Glutamatergic neuron (in vitro differentiated cells): ENCODE data around the gene SMARCB1. TPM values are rescaled to one million over a fixed set of nuclear protein-coding genes. Genes with fewer than 3 reads are reported as not detected.
A peak's percentile ranks its signal among the peaks of the same experiment; 100 is the strongest.

Experiments
- DNase-seq: peaks from one replicate; pipeline ENCODE4 v3.0.0; 2022
- H3K27ac Mint-ChIP-seq: one replicate; pipeline ENCODE4 v1.8.0; 2020; ENCODE audit warnings: mild to moderate bottlenecking, mixed read lengths, inconsistent platforms; ENCODE audit not compliant: unreplicated experiment
- H3K27me3 Mint-ChIP-seq: one replicate; pipeline ENCODE4 v1.8.0; 2020; ENCODE audit warnings: mild to moderate bottlenecking, moderate library complexity, mixed read lengths, inconsistent platforms; ENCODE audit not compliant: unreplicated experiment
- H3K36me3 Mint-ChIP-seq: one replicate; pipeline ENCODE4 v1.8.0; 2020; ENCODE audit warnings: mild to moderate bottlenecking, mixed read lengths, inconsistent platforms; ENCODE audit not compliant: unreplicated experiment
- H3K4me1 Mint-ChIP-seq: one replicate; pipeline ENCODE4 v1.8.0; 2020; ENCODE audit warnings: mild to moderate bottlenecking, low read depth, mixed read lengths, inconsistent platforms; ENCODE audit not compliant: unreplicated experiment
- H3K4me3 Mint-ChIP-seq: one replicate; pipeline ENCODE4 v1.8.0; 2020; ENCODE audit warnings: mild to moderate bottlenecking, mixed read lengths, inconsistent platforms; ENCODE audit not compliant: unreplicated experiment
- H3K9me3 Mint-ChIP-seq: one replicate; pipeline ENCODE4 v1.8.0; 2020; ENCODE audit warnings: mild to moderate bottlenecking, moderate library complexity, mixed read lengths, inconsistent platforms; ENCODE audit not compliant: unreplicated experiment
- long read RNA-seq: library from polyadenylated mRNA; unstranded; transcript quantifications from one replicate; pipeline ENCODE4 v2.0.0, GENCODE V29; 2020; ENCODE audit not compliant: unreplicated experiment
- total RNA-seq: library from RNA; stranded (reverse); fragmentation: NEBNext Ultra II Directional; extraction: Animal tissue kit (Norgen Biotek cat#: 25700); gene quantifications from one replicate; pipeline ENCODE4 v1.2.1, GENCODE V29; 2021; ENCODE audit not compliant: unreplicated experiment
- TF ChIP-seq, protein P1 (sequence below): fragments of 200-600 bp; sonication (generic); IDR thresholded peaks from one replicate; pipeline ENCODE4 v1.5.0; 2021; ENCODE audit not compliant: partially characterized antibody, unreplicated experiment

The SMARCB1 gene
- total RNA-seq, result 227 TPM
- long read RNA-seq, full-length matches to known transcripts, result 249 of 261 reads
- long read RNA-seq, partial matches to known transcripts, result 2 of 261 reads
- long read RNA-seq, other reads (novel, unspliced or antisense), result 10 of 261 reads

GRCh38 chr22:23786752-23787599 is at the start of gene SMARCB1:
TSS of gene SMARCB1 (plus strand) at chr22:23786966. CDS start at chr22:23787170, 204 bp downstream.
- TF ChIP-seq, protein P1, sequence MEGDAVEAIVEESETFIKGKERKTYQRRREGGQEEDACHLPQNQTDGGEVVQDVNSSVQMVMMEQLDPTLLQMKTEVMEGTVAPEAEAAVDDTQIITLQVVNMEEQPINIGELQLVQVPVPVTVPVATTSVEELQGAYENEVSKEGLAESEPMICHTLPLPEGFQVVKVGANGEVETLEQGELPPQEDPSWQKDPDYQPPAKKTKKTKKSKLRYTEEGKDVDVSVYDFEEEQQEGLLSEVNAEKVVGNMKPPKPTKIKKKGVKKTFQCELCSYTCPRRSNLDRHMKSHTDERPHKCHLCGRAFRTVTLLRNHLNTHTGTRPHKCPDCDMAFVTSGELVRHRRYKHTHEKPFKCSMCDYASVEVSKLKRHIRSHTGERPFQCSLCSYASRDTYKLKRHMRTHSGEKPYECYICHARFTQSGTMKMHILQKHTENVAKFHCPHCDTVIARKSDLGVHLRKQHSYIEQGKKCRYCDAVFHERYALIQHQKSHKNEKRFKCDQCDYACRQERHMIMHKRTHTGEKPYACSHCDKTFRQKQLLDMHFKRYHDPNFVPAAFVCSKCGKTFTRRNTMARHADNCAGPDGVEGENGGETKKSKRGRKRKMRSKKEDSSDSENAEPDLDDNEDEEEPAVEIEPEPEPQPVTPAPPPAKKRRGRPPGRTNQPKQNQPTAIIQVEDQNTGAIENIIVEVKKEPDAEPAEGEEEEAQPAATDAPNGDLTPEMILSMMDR, result no peak
- Mint-ChIP-seq H3K4me3 (peak within 1 kb of the TSS; percentile 96), H3K27me3 (peaks cover 2% of the 10 kb centered on the region), H3K9me3 (peaks cover 8% of the 10 kb centered on the region), H3K36me3 (no peaks in the 10 kb centered on the region), H3K27ac (peak within 1 kb of the TSS; percentile 95), H3K4me1 (peaks cover 26% of the 10 kb centered on the region)
- DNase-seq, result peak; percentile 91

DNA sequence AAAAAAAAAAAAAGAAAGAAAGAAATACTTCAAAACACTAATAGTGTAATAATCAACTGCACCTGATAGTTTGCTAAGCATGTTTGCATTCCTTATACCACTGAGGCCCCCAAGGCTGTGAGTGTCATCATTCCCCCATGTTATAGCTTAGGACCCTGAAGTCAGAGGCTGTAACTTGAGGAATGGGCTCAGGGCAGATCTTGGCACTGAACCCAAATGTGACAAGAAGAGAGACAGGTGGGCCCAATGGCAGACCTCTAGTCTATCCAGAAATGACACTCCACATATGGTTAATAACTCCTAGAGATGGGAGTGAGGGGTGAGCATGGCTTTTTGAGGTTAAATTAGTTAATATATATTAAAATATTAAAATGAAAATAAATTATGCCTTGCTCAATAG is 49.1 kb upstream of the SMARCB1 start:
- peaks cover 3% of the 10 kb centered on the region for H3K27me3 Mint-ChIP-seq
- no peak overlapping the region for H3K4me3 Mint-ChIP-seq
- no peak overlapping the region for H3K27ac Mint-ChIP-seq
- no peaks in the 10 kb centered on the region for H3K4me1 Mint-ChIP-seq
- TF ChIP-seq, protein P1, result no peak
- DNase-seq, result no peak
- H3K36me3 Mint-ChIP-seq, result no peaks in the 10 kb centered on the region
- H3K9me3 Mint-ChIP-seq, result peaks cover 5% of the 10 kb centered on the region

GRCh38 chr22:23742505-23743264 is 44.1 kb upstream of the SMARCB1 start:
- peaks cover 12% of the 10 kb centered on the region for H3K36me3 Mint-ChIP-seq
- H3K27ac Mint-ChIP-seq, result no peak overlapping the region
- no peaks in the 10 kb centered on the region for H3K4me1 Mint-ChIP-seq
- H3K9me3 Mint-ChIP-seq, result peaks cover 8% of the 10 kb centered on the region
- TF ChIP-seq, protein P1, result no peak
- peaks cover 3% of the 10 kb centered on the region for H3K27me3 Mint-ChIP-seq
- H3K4me3 Mint-ChIP-seq, result no peak overlapping the region
- no peak for DNase-seq

- TF ChIP-seq, protein P1, result no peak
- no peak overlapping the region for H3K4me3 Mint-ChIP-seq
- H3K27me3 Mint-ChIP-seq, result peaks cover 3% of the 10 kb centered on the region
- H3K27ac Mint-ChIP-seq, result no peak overlapping the region
- H3K4me1 Mint-ChIP-seq, result no peaks in the 10 kb centered on the region
- peaks cover 12% of the 10 kb centered on the region for H3K36me3 Mint-ChIP-seq
- DNase-seq, result no peak
- peaks cover 8% of the 10 kb centered on the region for H3K9me3 Mint-ChIP-seq
Measured at GRCh38 chr22:23743303-23743705, 43.5 kb upstream of the SMARCB1 start.
